DOHH2 (cell line): ENCODE data around the gene SUGCT.
A peak's percentile ranks its signal among the peaks of the same experiment; 100 is the strongest.

ENCODE experiments used
- H3F3A ChIP-seq: fragments of 200-600 bp; sonication (generic), shearing (Covaris generic); 2 replicates; pipeline ENCODE4 v1.6.0; 2016; ENCODE audit warnings: antibody characterized with exemption, mild to moderate bottlenecking; ENCODE audit not compliant: control insufficient read depth, insufficient read depth
- H3K27ac ChIP-seq: fragments of 200-600 bp; sonication (generic); 2 replicates; pipeline ENCODE4 v1.5.1; 2014; ENCODE audit warnings: low read depth, mild to moderate bottlenecking, low read length, moderate library complexity
- H3K27me3 ChIP-seq: fragments of 200-600 bp; sonication (generic); 2 replicates; pipeline ENCODE4 v1.6.1; 2014; ENCODE audit warnings: mild to moderate bottlenecking, low read length, mixed read lengths; ENCODE audit not compliant: control insufficient read depth
- H3K36me3 ChIP-seq: fragments of 200-600 bp; sonication (generic); 2 replicates; pipeline ENCODE4 v1.6.1; 2014; ENCODE audit warnings: mild to moderate bottlenecking, low read length, moderate library complexity, mixed read lengths; ENCODE audit not compliant: control insufficient read depth
- H3K4me1 ChIP-seq: fragments of 200-600 bp; sonication (generic); 2 replicates; pipeline ENCODE4 v1.6.1; 2014; ENCODE audit warnings: mild to moderate bottlenecking, low read length, mixed read lengths; ENCODE audit not compliant: control insufficient read depth
- H3K4me2 ChIP-seq: fragments of 200-600 bp; sonication (generic); 2 replicates; pipeline ENCODE4 v1.6.0; 2014; ENCODE audit warnings: mild to moderate bottlenecking, low read length, moderate library complexity
- H3K4me3 ChIP-seq: fragments of 200-600 bp; sonication (generic); 2 replicates; pipeline ENCODE4 v1.5.1; 2014; ENCODE audit warnings: mild to moderate bottlenecking, low read length, mixed read lengths
- H3K79me2 ChIP-seq: fragments of 200-600 bp; sonication (generic); 2 replicates; pipeline ENCODE4 v1.6.1; 2014; ENCODE audit warnings: mild to moderate bottlenecking, low read length, mixed read lengths; ENCODE audit not compliant: control insufficient read depth
- H3K9me2 ChIP-seq: fragments of 200-600 bp; sonication (generic); replicated peaks from 2 replicates; pipeline ENCODE4 v1.6.1; 2014; ENCODE audit warnings: mild to moderate bottlenecking, low read length, mixed read lengths; ENCODE audit not compliant: control insufficient read depth
- H3K9me3 ChIP-seq: fragments of 200-600 bp; sonication (generic); 2 replicates; pipeline ENCODE4 v1.6.1; 2014; ENCODE audit warnings: antibody characterized with exemption, low read length, mixed read lengths; ENCODE audit not compliant: control insufficient read depth, insufficient read depth
- H4K20me1 ChIP-seq: fragments of 200-600 bp; sonication (generic); 2 replicates; pipeline ENCODE4 v1.6.0; 2014; ENCODE audit warnings: low read depth, mild to moderate bottlenecking, antibody characterized with exemption, low read length, moderate library complexity; ENCODE audit not compliant: control insufficient read depth, insufficient read depth
- CTCF ChIP-seq: fragments of 200-600 bp; sonication (generic); IDR thresholded peaks from one replicate; pipeline ENCODE4 v1.5.1; 2014; ENCODE audit warnings: antibody characterized with exemption, mild to moderate bottlenecking, low read depth, low read length; ENCODE audit not compliant: poor library complexity, severe bottlenecking
- EZH2phosphoT487 ChIP-seq: fragments of 200-600 bp; sonication (generic); IDR thresholded peaks from 2 replicates; pipeline ENCODE4 v1.6.1; 2017; ENCODE audit warnings: borderline replicate concordance, mild to moderate bottlenecking, antibody characterized with exemption, low read length, moderate library complexity, mixed read lengths

The SUGCT gene

GRCh38 chr7:40134428-40135316 is at the start of gene SUGCT, which contains the start of gene MPLKIP:
Gene SUGCT, plus strand, starts transcription at chr7:40135005.
Gene MPLKIP, minus strand, starts transcription at chr7:40134622. Its CDS starts 55 bp downstream, at chr7:40134567.
- H3K9me3 ChIP-seq, result peaks cover 4% of the 10 kb centered on the region; the same call in 1 of the 2 replicates
- H3K4me2 ChIP-seq, result peak within 1 kb of the TSS; percentile 69
- H3K4me1 ChIP-seq, result peaks cover 31% of the 10 kb centered on the region
- H3K27me3 ChIP-seq, result no peaks in the 10 kb centered on the region
- peaks cover 14% of the 10 kb centered on the region for H4K20me1 ChIP-seq
- H3K4me3 ChIP-seq, result peak within 1 kb of the TSS; percentile 93
- H3K27ac ChIP-seq, result peak within 1 kb of the TSS; percentile 81
- H3F3A ChIP-seq, result no peaks in the 10 kb centered on the region
- TF ChIP-seq CTCF (peak; percentile 97), EZH2phosphoT487 (no peak)
- H3K79me2 ChIP-seq, result peaks cover 48% of the 10 kb centered on the region
- H3K36me3 ChIP-seq, result peaks cover 38% of the 10 kb centered on the region
- no peaks in the 10 kb centered on the region for H3K9me2 ChIP-seq

- H3K4me3 ChIP-seq, result no peak overlapping the region
- TF ChIP-seq CTCF (no peak), EZH2phosphoT487 (no peak)
- H3K27ac ChIP-seq, result no peak overlapping the region
- peaks cover 7% of the 10 kb centered on the region; the same call in 1 of the 2 replicates for H3F3A ChIP-seq
- H3K9me3 ChIP-seq, result no peaks in the 10 kb centered on the region
- no peaks in the 10 kb centered on the region for H3K4me1 ChIP-seq
- no peak overlapping the region for H3K4me2 ChIP-seq
- H3K9me2 ChIP-seq, result no peaks in the 10 kb centered on the region
- H3K79me2 ChIP-seq, result no peaks in the 10 kb centered on the region
- H3K36me3 ChIP-seq, result peaks cover 71% of the 10 kb centered on the region
- no peaks in the 10 kb centered on the region for H4K20me1 ChIP-seq
- H3K27me3 ChIP-seq, result no peaks in the 10 kb centered on the region
These were observed 42.6 kb upstream of the SUGCT start for GRCh38 chr7:40092182-40092581.

- no peaks in the 10 kb centered on the region for H4K20me1 ChIP-seq
- H3K27me3 ChIP-seq, result no peaks in the 10 kb centered on the region
- TF ChIP-seq EZH2phosphoT487 (no peak), CTCF (no peak)
- no peak overlapping the region for H3K4me3 ChIP-seq
- peaks cover 66% of the 10 kb centered on the region for H3K36me3 ChIP-seq
- H3K79me2 ChIP-seq, result no peaks in the 10 kb centered on the region
- peaks cover 7% of the 10 kb centered on the region; the same call in 1 of the 2 replicates for H3F3A ChIP-seq
- H3K9me3 ChIP-seq, result no peaks in the 10 kb centered on the region
- no peaks in the 10 kb centered on the region for H3K9me2 ChIP-seq
- H3K27ac ChIP-seq, result no peak overlapping the region
- no peaks in the 10 kb centered on the region for H3K4me1 ChIP-seq
- H3K4me2 ChIP-seq, result no peak overlapping the region
These were observed 41.0 kb upstream of the SUGCT start for GRCh38 chr7:40093631-40094350.
